Mucosa of descending colon (tissue), 3 donors: ENCODE measurements around the gene EVX1. TPM values are rescaled to one million over a fixed set of nuclear protein-coding genes. Genes with fewer than 3 reads are reported as not detected.

Source experiments
- ATAC-seq: fragments of 200-7000 bp; cut with Tn5 transposase; one replicate; pipeline ENCODE4 v1.9.1; 2020; ENCODE audit warnings: mild to moderate bottlenecking, moderate library complexity
- DNase-seq, 3 donors: peaks; one replicate each; pipeline ENCODE4 v3.0.0-alpha.2; 2020
- H3K36me3 ChIP-seq: fragments of 200-600 bp; one replicate; pipeline ENCODE4 v1.8.0; 2021; ENCODE audit warnings: low read depth, mild to moderate bottlenecking
- H3K4me1 ChIP-seq: fragments of 200-600 bp; one replicate; pipeline ENCODE4 v1.8.0; 2021; ENCODE audit warnings: low read depth, mild to moderate bottlenecking
- H3K4me3 ChIP-seq: fragments of 200-600 bp; one replicate; pipeline ENCODE4 v1.8.0; 2021; ENCODE audit warnings: mild to moderate bottlenecking
- H3K9me3 ChIP-seq: fragments of 200-600 bp; one replicate; pipeline ENCODE4 v1.8.0; 2021; ENCODE audit warnings: mild to moderate bottlenecking
- CTCF ChIP-seq: fragments of 200-600 bp; IDR thresholded peaks from one replicate; pipeline ENCODE4 v1.8.0; 2022; ENCODE audit warnings: antibody characterized with exemption, mild to moderate bottlenecking
- intact Hi-C, 2 donors: fragments of 100-400 bp; cut with DNase I in 1 of 2; cut with micrococcal nuclease in 1 of 2; formaldehyde crosslinking; loops; one replicate each; pipeline versions ENCODE4 v1.11.0 to v1.11.1; 2022; cut with DNase I, micrococcal nuclease
- total RNA-seq, 3 donors: library from RNA; stranded (reverse); fragmentation: NEBNext Ultra II Directional in 2 of 3; extraction: Animal tissue kit (Norgen Biotek cat#: 25700) in 2 of 3; gene quantifications; one replicate each; pipeline versions ENCODE4 v1.2.1 to v1.2.4, GENCODE V29; 2021 to 2023
- donor health status: DM: no; HTN: no; CAD: no; lungs with moderate emphysema.
- donor health status: DM: no; HTN: no; CAD: no.
- donor health status: DM: no; HTN: yes; CAD: no.

Gene EVX1
- total RNA-seq, 3 donors from 2014 or later = 0.43 to 2.7 TPM; not detected in 1

GRCh38 chr7:27197137-27198042 lies 45.2 kb upstream of the EVX1 start:
- Histone ChIP-seq H3K9me3 (no peaks in the 10 kb centered on the region), H3K36me3 (no peaks in the 10 kb centered on the region), H3K4me1 (peaks cover 12% of the 10 kb centered on the region), H3K4me3 (peak overlapping the region; percentile 68)
- intact Hi-C loops = loop anchor here in 1 of 2 donors (10.0 kb wide), 2 partner anchors 727 to 827 kb away; no protein-coding TSS in a partner anchor
- DNase-seq = no peak
- TF ChIP-seq CTCF = no peak
- no peak for ATAC-seq

- peaks cover 8% of the 10 kb centered on the region for H3K4me1 ChIP-seq
- ATAC-seq (peak; percentile 8), DNase-seq (peak in 1 of 3 donors; percentile 61)
- intact Hi-C loops = loop anchor here in 1 of 2 donors (10.0 kb wide), 2 partner anchors 727 to 827 kb away; no protein-coding TSS in a partner anchor
- TF ChIP-seq CTCF = no peak
- H3K9me3 ChIP-seq = no peaks in the 10 kb centered on the region
- H3K4me3 ChIP-seq = peak overlapping the region; percentile 68
- H3K36me3 ChIP-seq = no peaks in the 10 kb centered on the region
Measured at GRCh38 chr7:27198138-27198841, 44.3 kb upstream of the EVX1 start.

- intact Hi-C loops = loop anchor here in 1 of 2 donors (10.0 kb wide), 2 partner anchors 726 to 826 kb away; no protein-coding TSS in a partner anchor
- no peaks in the 10 kb centered on the region for H3K36me3 ChIP-seq
- ATAC-seq (peak; percentile 1), DNase-seq (peak in 2 of 3 donors; percentile 41 to 61)
- peaks cover 5% of the 10 kb centered on the region for H3K4me1 ChIP-seq
- no peaks in the 10 kb centered on the region for H3K9me3 ChIP-seq
- no peak for TF ChIP-seq CTCF
- peak overlapping the region; percentile 68 for H3K4me3 ChIP-seq
Measured at GRCh38 chr7:27198871-27199801, 43.5 kb upstream of the EVX1 start.

- ATAC-seq = peak; percentile 75
- Histone ChIP-seq H3K36me3 (no peaks in the 10 kb centered on the region), H3K9me3 (no peaks in the 10 kb centered on the region), H3K4me1 (peaks cover 6% of the 10 kb centered on the region), H3K4me3 (peak within 1 kb of the TSS; percentile 68)
- intact Hi-C loops = loop anchor here in 1 of 2 donors (10.0 kb wide), 2 partner anchors 725 to 825 kb away; no protein-coding TSS in a partner anchor
- TF ChIP-seq CTCF = no peak
- DNase-seq = peak; percentile 86 to 93 (median 89)
Measured at GRCh38 chr7:27199849-27200760, 42.5 kb upstream of the EVX1 start, which contains the start of gene HOXA13. TSS of gene HOXA13 (minus strand) at chr7:27200091. CDS start at chr7:27200077, 14 bp downstream.
